COLO668 (cell line): Measurements from ENCODE around the gene ZKSCAN5.

Experiments
- DNase-seq: peaks from one replicate; lab custom pipeline; 2025; ENCODE audit not compliant: unreplicated experiment; lab: John Stamatoyannopoulos, UW

ZKSCAN5 gene

GRCh38 chr7:99504603-99505323 is at the start of gene ZKSCAN5:
Gene ZKSCAN5 (plus strand): TSS chr7:99504662. CDS start chr7:99506045, 1,383 bp downstream.
- DNase-seq = peak; percentile 97

GRCh38 chr7:99455874-99456273 is 48.6 kb upstream of the ZKSCAN5 start:
- no peak for DNase-seq

- no peak for DNase-seq
These were observed 48.2 kb upstream of the ZKSCAN5 start for GRCh38 chr7:99456288-99456687.

- DNase-seq = no peak
These were observed 47.3 kb upstream of the ZKSCAN5 start for GRCh38 chr7:99457050-99457649.

- no peak for DNase-seq
These were observed 46.6 kb upstream of the ZKSCAN5 start for GRCh38 chr7:99457650-99458493.

- DNase-seq = peak; percentile 11
These were observed 45.4 kb upstream of the ZKSCAN5 start for GRCh38 chr7:99459087-99459486.

GRCh38 chr7:99460651-99461050 is 43.8 kb upstream of the ZKSCAN5 start:
- DNase-seq = no peak

GRCh38 chr7:99461221-99461620 is 43.2 kb upstream of the ZKSCAN5 start:
- no peak for DNase-seq

- DNase-seq = no peak
These were observed 39.1 kb upstream of the ZKSCAN5 start for GRCh38 chr7:99465421-99465768.

GRCh38 chr7:99468336-99468918 is 36.0 kb upstream of the ZKSCAN5 start:
- no peak for DNase-seq

GRCh38 chr7:99469381-99470065 is 34.9 kb upstream of the ZKSCAN5 start:
- DNase-seq = no peak

GRCh38 chr7:99472561-99473314 is 31.7 kb upstream of the ZKSCAN5 start, which contains the start of gene ZNF789:
Gene ZNF789 (plus strand): TSS chr7:99472890. CDS start chr7:99476457, 3,567 bp downstream.
- DNase-seq = peak; percentile 98

GRCh38 chr7:99473315-99473596 is 31.2 kb upstream of the ZKSCAN5 start:
- DNase-seq = peak; percentile 32

- no peak for DNase-seq
These were observed 28.4 kb upstream of the ZKSCAN5 start for GRCh38 chr7:99476107-99476506.

- DNase-seq = no peak
These were observed 25.7 kb upstream of the ZKSCAN5 start for GRCh38 chr7:99478464-99479440.

GRCh38 chr7:99485094-99485493 is 19.4 kb upstream of the ZKSCAN5 start:
- no peak for DNase-seq

- no peak for DNase-seq
These were observed 15.2 kb upstream of the ZKSCAN5 start for GRCh38 chr7:99489235-99489634.

- no peak for DNase-seq
These were observed 13.6 kb upstream of the ZKSCAN5 start for GRCh38 chr7:99490878-99491277.

GRCh38 chr7:99493823-99494222 is 10.6 kb upstream of the ZKSCAN5 start:
- no peak for DNase-seq
